ENCODE data around the gene LRRC25.

- TF ChIP-seq POLR2A (IDR thresholded peaks at IDR 0.05) (no peak), CTCF (IDR thresholded peaks at IDR 0.05) (no peak)
Measured at GRCh38 chr19:18384775-18385174, 12.6 kb downstream of the LRRC25 start.
